GM23338 (cell line): ENCODE data around the gene LNX2. TPM values are rescaled to one million over a fixed set of nuclear protein-coding genes. Genes with fewer than 3 reads are reported as not detected.

Source experiments
- ATAC-seq: fragments of 200-7000 bp; cut with Tn5 transposase; 3 replicates; pipeline ENCODE4 v1.9.1; 2020
- DNase-seq: peaks from one replicate; pipeline ENCODE4 v3.0.0-alpha.2; 2015; ENCODE audit warnings: low spot score
- H2AFZ ChIP-seq: fragments of 200-600 bp; sonication (generic); 2 replicates; pipeline ENCODE4 v1.8.0; 2016; ENCODE audit warnings: antibody characterized with exemption, mild to moderate bottlenecking, moderate library complexity
- H3F3A ChIP-seq: fragments of 200-600 bp; sonication (generic); replicated peaks from 2 replicates; pipeline ENCODE4 v1.8.0; 2017; ENCODE audit warnings: antibody characterized with exemption, mixed run types, low read depth
- H3K27ac ChIP-seq: fragments of 200-600 bp; sonication (generic); 2 replicates; pipeline ENCODE4 v1.6.1; 2016; ENCODE audit warnings: low read depth
- H3K27me3 ChIP-seq: fragments of 200-600 bp; sonication (generic); 2 replicates; pipeline ENCODE4 v1.8.0; 2016; ENCODE audit warnings: mild to moderate bottlenecking, mixed run types, moderate library complexity; ENCODE audit not compliant: insufficient read depth
- H3K36me3 ChIP-seq: fragments of 200-600 bp; sonication (generic); 2 replicates; pipeline ENCODE4 v1.8.0; 2016; ENCODE audit warnings: mild to moderate bottlenecking; ENCODE audit not compliant: insufficient read depth
- H3K4me1 ChIP-seq: fragments of 200-600 bp; sonication (generic); 2 replicates; pipeline ENCODE4 v1.8.0; 2016; ENCODE audit warnings: mild to moderate bottlenecking, moderate library complexity; ENCODE audit not compliant: insufficient read depth
- H3K4me2 ChIP-seq: fragments of 200-600 bp; sonication (generic); 2 replicates; pipeline ENCODE4 v1.7.1; 2017; ENCODE audit warnings: mixed run types
- H3K4me3 ChIP-seq: fragments of 200-600 bp; sonication (generic); 2 replicates; pipeline ENCODE4 v1.6.1; 2016; ENCODE audit warnings: mixed run types
- H3K79me2 ChIP-seq: fragments of 200-600 bp; sonication (generic); replicated peaks from 2 replicates; pipeline ENCODE4 v1.8.0; 2017; ENCODE audit warnings: mild to moderate bottlenecking; ENCODE audit not compliant: insufficient read depth
- H3K9me2 ChIP-seq: fragments of 200-600 bp; sonication (generic); 2 replicates; pipeline ENCODE4 v1.8.0; 2017; ENCODE audit not compliant: insufficient read depth
- H4K20me1 ChIP-seq: fragments of 200-600 bp; sonication (generic); replicated peaks from 2 replicates; pipeline ENCODE4 v1.8.0; 2017; ENCODE audit warnings: mild to moderate bottlenecking; ENCODE audit not compliant: insufficient read depth
- H3K27ac Mint-ChIP-seq: 2 replicates; pipeline ENCODE4 v1.8.0; 2020; ENCODE audit warnings: inconsistent platforms, mild to moderate bottlenecking, moderate library complexity, mixed read lengths
- H3K27me3 Mint-ChIP-seq: 3 replicates; pipeline ENCODE4 v1.8.0; 2022; ENCODE audit warnings: low read depth, mild to moderate bottlenecking, moderate library complexity, mixed read lengths, inconsistent platforms; ENCODE audit not compliant: insufficient read depth, poor library complexity
- H3K36me3 Mint-ChIP-seq: 3 replicates; pipeline ENCODE4 v1.8.0; 2021; ENCODE audit warnings: low read depth, mild to moderate bottlenecking, inconsistent platforms, moderate library complexity, mixed read lengths
- H3K4me1 Mint-ChIP-seq: 3 replicates; pipeline ENCODE4 v1.8.0; 2020; ENCODE audit warnings: mild to moderate bottlenecking, inconsistent platforms, mixed read lengths
- H3K4me3 Mint-ChIP-seq: 3 replicates; pipeline ENCODE4 v1.8.0; 2021; ENCODE audit warnings: moderate library complexity, mild to moderate bottlenecking, inconsistent platforms, mixed read lengths
- H3K9me3 Mint-ChIP-seq: 3 replicates; pipeline ENCODE4 v1.8.0; 2020; ENCODE audit warnings: moderate library complexity, mild to moderate bottlenecking, inconsistent platforms, mixed read lengths
- CREB1 ChIP-seq: fragments of 250-450 bp; sonication (Bioruptor Pico); IDR thresholded peaks from 2 replicates; pipeline ENCODE4 v1.5.0; 2020; ENCODE audit warnings: low read depth, mild to moderate bottlenecking, moderate library complexity
- CTCF ChIP-seq, 2 experiments: fragments of 200-600 bp in 1 of 2; sonication (generic) in 1 of 2; conservative IDR thresholded peaks; 2 replicates each; pipeline versions ENCODE4 v1.5.1 to v1.6.1; 2016 to 2017; ENCODE audit warnings: antibody characterized with exemption in 2 of 2, low read depth in 2 of 2, mild to moderate bottlenecking in 2 of 2, moderate library complexity in 1 of 2
- ETS1 ChIP-seq: IDR thresholded peaks from 2 replicates; pipeline ENCODE4 v1.6.1; 2016; ENCODE audit warnings: antibody characterized with exemption
- EZH2 ChIP-seq: fragments of 200-600 bp; sonication (generic); IDR thresholded peaks from one replicate; pipeline ENCODE4 v1.8.0; 2017; ENCODE audit warnings: antibody characterized with exemption, mild to moderate bottlenecking, low read depth; ENCODE audit not compliant: unreplicated experiment
- EZH2phosphoT487 ChIP-seq: fragments of 200-600 bp; sonication (generic); IDR thresholded peaks from one replicate; pipeline ENCODE4 v1.8.1; 2018; ENCODE audit warnings: antibody characterized with exemption; ENCODE audit not compliant: unreplicated experiment
- JUNB ChIP-seq: IDR thresholded peaks from one replicate; pipeline ENCODE4 v1.6.1; 2016; ENCODE audit warnings: antibody characterized with exemption; ENCODE audit not compliant: unreplicated experiment
- NANOG ChIP-seq: IDR thresholded peaks from 2 replicates; pipeline ENCODE4 v1.6.1; 2016; ENCODE audit warnings: antibody characterized with exemption, borderline replicate concordance
- POLR2AphosphoS5 ChIP-seq: IDR thresholded peaks from 2 replicates; pipeline ENCODE4 v1.6.1; 2016; ENCODE audit warnings: antibody characterized with exemption, low read depth
- STAT1 ChIP-seq: IDR thresholded peaks from one replicate; pipeline ENCODE4 v1.6.1; 2016; ENCODE audit warnings: antibody characterized with exemption; ENCODE audit not compliant: unreplicated experiment
- ZNF114 ChIP-seq: fragments of 250-450 bp; sonication (Bioruptor Pico); IDR thresholded peaks from 2 replicates; pipeline ENCODE4 v1.5.0; 2020; ENCODE audit warnings: mild to moderate bottlenecking, moderate library complexity
- ZNF331 ChIP-seq: fragments of 250-450 bp; sonication (Bioruptor Pico); IDR thresholded peaks from 2 replicates; pipeline ENCODE4 v1.5.0; 2020; ENCODE audit warnings: low read depth, mild to moderate bottlenecking, moderate library complexity
- ZNF462 ChIP-seq: fragments of 250-450 bp; sonication (Bioruptor Pico); IDR thresholded peaks from 2 replicates; pipeline ENCODE4 v1.5.0; 2020; ENCODE audit warnings: mild to moderate bottlenecking, moderate library complexity
- polyA plus RNA-seq: library from polyadenylated mRNA; unstranded; fragments of >200 nt; fragmentation: Nextera tagmentation; extraction: Ambion mirVana; gene quantifications from 2 replicates; pipeline ENCODE4 v1.2.1, GENCODE V29; 2016
- total RNA-seq: library from RNA; depleted of rRNA; stranded (reverse); fragments of >200 nt; shearing (Covaris generic); gene quantifications from 2 replicates; pipeline ENCODE4 v1.2.3, GENCODE V29; 2014
- TF ChIP-seq, protein P1 (sequence below): IDR thresholded peaks from one replicate; pipeline ENCODE4 v1.6.1; 2018; ENCODE audit warnings: antibody characterized with exemption; ENCODE audit not compliant: unreplicated experiment

The LNX2 gene
- total and polyA plus RNA-seq, 2 experiments from 2014 or later = 3.7 to 18.0 TPM

GRCh38 chr13:27592865-27593264, 27.5 kb downstream of the LNX2 start:
- no peak overlapping the region for H2AFZ ChIP-seq
- Mint-ChIP-seq H3K4me3 (no peak overlapping the region), H3K4me1 (no peaks in the 10 kb centered on the region), H3K27me3 (no peaks in the 10 kb centered on the region), H3K9me3 (no peaks in the 10 kb centered on the region), H3K27ac (no peak overlapping the region), H3K36me3 (no peaks in the 10 kb centered on the region)
- peaks cover 86% of the 10 kb centered on the region for H3K79me2 ChIP-seq
- ATAC-seq (no peak), DNase-seq (no peak)
- H3K4me3 ChIP-seq = no peak overlapping the region
- no peaks in the 10 kb centered on the region for H3F3A ChIP-seq
- no peaks in the 10 kb centered on the region for H3K36me3 ChIP-seq
- no peak overlapping the region for H3K27ac ChIP-seq
- TF ChIP-seq POLR2AphosphoS5 = no peak
- TF ChIP-seq CREB1 (CRISPR knock-in tag) = no peak
- no peak for TF ChIP-seq EZH2phosphoT487
- TF ChIP-seq CTCF (conservative IDR thresholded peaks at IDR 0.05; ENCODE audit: low read depth in 2 of 2) = no peak
- TF ChIP-seq ZNF462 (CRISPR knock-in tag) = no peak
- no peak for TF ChIP-seq ZNF114 (CRISPR knock-in tag)
- TF ChIP-seq NANOG = no peak
- no peak for TF ChIP-seq ETS1
- no peak for TF ChIP-seq EZH2
- no peak for TF ChIP-seq JUNB
- no peak for TF ChIP-seq ZNF331
- TF ChIP-seq, protein P1, sequence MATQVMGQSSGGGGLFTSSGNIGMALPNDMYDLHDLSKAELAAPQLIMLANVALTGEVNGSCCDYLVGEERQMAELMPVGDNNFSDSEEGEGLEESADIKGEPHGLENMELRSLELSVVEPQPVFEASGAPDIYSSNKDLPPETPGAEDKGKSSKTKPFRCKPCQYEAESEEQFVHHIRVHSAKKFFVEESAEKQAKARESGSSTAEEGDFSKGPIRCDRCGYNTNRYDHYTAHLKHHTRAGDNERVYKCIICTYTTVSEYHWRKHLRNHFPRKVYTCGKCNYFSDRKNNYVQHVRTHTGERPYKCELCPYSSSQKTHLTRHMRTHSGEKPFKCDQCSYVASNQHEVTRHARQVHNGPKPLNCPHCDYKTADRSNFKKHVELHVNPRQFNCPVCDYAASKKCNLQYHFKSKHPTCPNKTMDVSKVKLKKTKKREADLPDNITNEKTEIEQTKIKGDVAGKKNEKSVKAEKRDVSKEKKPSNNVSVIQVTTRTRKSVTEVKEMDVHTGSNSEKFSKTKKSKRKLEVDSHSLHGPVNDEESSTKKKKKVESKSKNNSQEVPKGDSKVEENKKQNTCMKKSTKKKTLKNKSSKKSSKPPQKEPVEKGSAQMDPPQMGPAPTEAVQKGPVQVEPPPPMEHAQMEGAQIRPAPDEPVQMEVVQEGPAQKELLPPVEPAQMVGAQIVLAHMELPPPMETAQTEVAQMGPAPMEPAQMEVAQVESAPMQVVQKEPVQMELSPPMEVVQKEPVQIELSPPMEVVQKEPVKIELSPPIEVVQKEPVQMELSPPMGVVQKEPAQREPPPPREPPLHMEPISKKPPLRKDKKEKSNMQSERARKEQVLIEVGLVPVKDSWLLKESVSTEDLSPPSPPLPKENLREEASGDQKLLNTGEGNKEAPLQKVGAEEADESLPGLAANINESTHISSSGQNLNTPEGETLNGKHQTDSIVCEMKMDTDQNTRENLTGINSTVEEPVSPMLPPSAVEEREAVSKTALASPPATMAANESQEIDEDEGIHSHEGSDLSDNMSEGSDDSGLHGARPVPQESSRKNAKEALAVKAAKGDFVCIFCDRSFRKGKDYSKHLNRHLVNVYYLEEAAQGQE = no peak
- TF ChIP-seq STAT1 = no peak
- H3K27me3 ChIP-seq = no peaks in the 10 kb centered on the region
- H4K20me1 ChIP-seq = peaks cover 37% of the 10 kb centered on the region
- H3K9me2 ChIP-seq = no peaks in the 10 kb centered on the region
- H3K4me2 ChIP-seq = no peak overlapping the region
- peaks cover 14% of the 10 kb centered on the region; the same call in 1 of the 2 replicates for H3K4me1 ChIP-seq
